SIG-M5 (cell line): ENCODE measurements around the gene CYRIA.
A peak's percentile ranks its signal among the peaks of the same experiment; 100 is the strongest.

Experiments used
- DNase-seq: peaks from one replicate; lab custom pipeline; 2025; lab: John Stamatoyannopoulos, UW

The CYRIA gene

DNA sequence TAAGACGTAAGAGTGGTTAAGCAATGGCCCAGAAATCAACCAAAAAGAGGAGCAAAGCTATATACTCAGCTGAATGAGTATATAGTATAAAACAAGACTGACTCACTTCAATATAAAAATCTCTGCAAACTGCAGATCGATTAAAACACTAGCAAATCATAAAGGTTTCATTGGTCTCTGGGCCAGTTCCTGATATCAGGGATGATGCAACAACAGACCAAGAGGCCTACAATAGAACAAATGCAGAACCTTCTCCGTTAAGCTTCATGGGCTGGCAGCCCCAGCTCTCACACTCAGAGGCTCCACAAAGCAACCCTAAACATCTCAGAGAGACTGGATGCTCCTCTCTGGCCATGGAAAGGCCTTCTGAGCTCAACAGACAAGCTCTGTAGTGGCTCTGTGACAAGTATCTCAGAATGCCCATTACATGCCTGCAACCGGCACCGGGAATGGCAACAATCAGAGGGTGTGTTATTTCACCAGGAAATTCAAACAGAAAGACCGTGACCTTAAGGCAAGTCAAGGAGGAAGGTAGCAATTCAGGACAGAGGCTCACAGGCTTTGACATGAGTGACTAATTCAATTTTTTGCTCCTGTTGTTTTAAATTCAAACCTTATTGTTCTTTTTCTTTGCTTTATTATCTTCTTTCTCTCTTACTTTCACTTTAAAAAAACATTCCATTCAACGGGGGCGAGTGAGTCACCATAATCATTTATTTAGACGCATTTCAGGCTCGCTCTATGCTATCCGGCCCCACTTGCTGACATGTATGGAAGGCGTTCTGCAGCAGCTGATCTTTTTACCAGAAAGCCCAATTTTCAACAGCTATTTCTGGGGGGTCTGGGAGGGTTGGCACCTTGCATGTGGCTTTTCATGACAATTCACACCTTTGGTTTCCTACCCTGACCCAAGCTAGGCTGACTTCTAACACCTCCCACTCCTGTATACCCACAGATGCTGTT, 15.1 kb downstream of the CYRIA start:
- no peak for DNase-seq

DNA sequence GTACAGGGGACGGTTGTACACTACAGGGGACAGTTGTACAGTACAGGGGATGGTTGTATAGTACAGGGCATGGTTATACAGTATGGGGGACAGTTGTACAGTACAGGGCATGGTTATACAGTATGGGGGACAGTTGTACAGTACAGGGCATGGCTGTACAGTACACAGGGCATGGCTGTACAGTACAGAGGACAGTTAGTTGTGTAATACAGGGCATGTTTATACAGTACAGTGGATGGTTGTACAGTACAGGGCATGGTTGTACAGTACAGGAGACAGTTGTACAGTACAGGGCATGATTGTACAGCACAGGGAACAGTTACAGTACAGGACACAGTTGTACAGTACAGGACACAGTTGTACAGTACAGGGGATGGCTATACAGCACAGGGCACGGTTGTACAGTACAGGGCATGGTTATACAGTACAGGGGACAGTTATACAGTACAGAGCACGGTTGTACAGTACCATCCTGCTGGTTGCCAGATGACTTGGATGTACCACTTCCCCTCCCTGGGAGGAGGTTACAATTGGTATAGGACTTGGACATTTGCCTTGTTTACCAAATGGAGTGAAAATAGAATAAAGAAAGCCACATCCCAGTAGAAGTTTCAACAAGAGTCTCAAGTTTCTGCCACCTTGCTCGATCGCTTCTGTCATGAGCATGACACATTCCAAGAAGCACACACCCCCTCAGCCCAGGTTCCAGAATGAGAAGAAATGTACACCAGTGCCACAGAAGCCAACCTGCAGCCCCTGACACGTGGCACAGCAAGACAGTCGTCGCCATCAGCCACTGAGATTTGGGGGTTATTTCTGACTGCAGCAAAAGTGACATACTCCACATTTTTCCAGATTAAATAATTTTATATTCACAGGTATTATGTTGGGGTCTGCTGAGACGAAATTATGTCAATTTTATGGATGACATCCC, 16.0 kb downstream of the CYRIA start:
- no peak for DNase-seq

DNA sequence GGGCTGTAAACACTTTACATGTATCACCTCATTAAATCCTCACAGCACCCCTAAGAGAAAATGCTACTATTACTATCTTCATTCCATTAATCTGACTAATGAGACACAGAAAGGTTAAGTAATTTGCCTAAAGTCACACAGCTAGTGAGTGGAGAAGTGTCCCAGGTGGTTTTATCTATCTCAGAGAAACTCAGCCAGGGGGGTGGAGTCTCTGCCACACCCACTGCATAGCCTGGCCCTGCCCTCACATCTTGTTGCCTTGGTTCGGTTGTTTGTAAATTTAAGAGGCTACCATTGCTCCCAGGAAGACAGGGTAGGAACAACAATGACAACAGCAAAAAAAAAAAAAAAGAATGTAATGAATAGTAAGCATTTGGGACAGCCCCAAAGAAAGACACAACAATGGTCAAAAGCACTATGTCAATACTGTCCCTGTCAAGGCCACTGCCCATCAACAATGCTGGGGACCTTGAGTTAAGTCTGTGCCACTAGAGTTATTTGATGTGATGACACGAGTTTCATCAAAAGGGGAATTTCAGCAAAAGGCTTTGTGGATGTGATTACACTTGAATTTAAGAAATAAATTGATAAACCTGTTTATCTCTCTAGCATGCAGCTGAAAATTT, 17.5 kb downstream of the CYRIA start:
- no peak for DNase-seq

DNA sequence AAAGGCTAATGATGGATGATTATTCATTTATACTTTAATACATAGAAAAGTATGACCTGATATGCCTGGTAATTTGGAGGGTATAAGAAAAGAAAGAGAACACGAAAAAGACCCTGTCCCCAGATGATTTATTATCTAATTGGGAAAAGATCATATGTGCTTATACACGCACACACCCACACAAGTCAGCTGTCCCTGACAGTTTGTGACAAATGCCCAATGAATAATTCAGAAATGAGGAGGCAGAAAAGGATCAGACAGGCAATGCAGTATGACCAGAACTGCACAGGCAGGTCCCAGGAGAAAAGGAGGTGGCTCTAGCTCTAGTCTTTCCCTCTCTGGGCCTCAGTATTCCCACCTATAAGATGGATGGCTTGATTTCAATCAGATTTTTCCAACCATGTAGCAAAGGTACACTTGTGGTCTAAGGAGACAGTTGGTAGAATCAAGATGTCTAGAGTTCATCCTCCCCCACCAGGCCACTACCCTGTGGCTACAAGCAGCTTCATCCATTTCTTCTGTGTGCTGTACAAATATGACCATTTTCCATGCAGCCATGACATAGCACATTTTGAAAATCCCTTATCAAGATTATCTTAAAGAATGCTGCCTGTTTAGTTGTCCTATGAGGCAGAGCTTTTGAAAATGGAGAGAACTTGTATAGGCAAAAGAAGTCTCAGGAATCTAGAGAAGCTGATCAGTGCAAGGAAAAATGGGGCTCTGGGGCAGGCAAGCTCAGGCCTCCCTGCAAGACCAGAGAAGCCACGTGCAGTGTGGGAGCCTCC, 19.7 kb downstream of the CYRIA start:
- no peak for DNase-seq

DNA sequence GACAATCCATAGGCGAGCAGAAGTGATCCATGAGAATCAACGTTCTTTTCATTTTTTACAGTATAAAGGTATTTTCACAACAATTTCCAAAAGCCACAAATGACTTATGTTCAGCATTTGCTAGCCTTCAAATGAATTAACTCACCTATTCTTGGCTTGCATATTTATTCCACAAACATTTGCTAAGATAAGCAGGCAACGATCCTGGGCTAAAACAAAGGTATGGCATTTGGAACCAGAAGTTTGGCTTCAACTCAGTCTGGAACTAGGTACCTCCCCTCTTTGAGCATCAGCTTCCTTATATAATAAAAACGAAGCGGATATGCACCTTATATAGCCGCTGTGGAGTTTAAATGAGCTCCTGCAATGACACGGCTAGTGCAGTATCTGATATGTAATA, 20.5 kb downstream of the CYRIA start:
- DNase-seq: no peak

DNA sequence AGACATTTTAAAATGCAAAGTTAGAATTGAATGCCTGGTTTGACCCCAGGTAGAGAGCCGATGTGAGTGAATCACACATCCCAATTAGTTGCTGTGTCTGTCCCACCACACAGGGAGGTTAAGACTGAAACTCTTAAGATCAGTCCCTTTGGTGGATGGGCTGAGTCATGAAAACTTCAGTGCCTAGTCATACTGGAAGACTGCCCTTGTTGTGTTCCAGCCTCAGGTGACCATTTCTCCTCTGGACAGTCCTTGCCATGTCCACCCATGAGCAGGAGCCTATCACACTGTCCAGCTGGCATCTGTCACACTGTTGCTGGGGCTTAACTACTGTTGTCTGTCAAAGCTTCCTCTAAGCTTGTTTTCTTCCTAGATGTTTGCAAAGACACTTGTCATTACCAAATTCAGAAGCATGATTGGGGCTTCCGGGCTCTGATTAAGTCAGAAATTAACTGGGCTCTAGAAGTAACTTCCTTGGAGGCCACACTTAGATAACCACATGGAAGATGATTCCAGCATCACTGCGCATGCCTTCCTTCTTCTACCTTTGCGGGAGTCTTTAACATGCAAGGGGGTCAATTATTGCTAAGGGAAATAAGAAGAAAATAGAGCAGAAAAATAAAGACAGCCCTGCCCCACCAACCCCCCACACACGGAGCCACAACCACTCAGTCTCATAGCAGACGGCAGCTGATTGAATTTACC, 21.3 kb downstream of the CYRIA start:
- DNase-seq: no peak

DNA sequence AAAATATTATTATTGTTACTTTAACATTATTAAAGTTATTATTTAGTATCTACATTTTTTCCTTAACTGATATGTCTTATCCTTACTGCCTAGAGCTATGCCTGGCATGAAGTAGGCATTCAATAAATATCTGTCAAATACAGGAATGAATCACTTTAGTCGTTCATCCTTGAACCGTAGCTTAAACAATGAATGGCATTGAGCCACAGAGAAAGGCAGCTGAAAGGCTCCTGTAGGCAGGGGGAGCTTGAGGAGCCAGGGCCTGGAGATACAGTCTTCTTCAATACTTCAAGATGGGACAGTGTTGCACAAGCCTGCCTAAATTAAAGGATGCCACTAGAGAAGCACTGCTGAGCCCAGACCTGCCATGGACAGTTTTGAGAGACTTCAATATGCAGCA, 22.5 kb downstream of the CYRIA start:
- DNase-seq: no peak

DNA sequence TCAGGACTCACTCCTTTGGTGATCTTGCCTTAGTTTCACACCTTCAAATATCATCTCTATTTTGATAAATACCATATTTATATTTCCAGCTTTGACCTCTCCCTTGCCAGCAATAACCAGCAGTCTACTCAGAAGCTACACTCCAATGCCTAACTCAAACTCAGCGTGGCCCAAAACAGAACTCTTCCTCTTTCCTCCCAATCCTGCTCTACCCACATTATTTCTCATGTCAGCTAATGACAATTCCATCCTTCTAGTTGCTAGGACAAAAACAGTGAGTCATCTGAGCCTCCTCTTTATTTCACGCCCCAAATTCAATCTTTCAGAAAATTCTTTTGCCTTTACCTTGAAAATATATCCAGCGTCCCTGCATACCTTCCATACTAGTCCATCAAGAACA, 23.5 kb downstream of the CYRIA start:
- DNase-seq: no peak

DNA sequence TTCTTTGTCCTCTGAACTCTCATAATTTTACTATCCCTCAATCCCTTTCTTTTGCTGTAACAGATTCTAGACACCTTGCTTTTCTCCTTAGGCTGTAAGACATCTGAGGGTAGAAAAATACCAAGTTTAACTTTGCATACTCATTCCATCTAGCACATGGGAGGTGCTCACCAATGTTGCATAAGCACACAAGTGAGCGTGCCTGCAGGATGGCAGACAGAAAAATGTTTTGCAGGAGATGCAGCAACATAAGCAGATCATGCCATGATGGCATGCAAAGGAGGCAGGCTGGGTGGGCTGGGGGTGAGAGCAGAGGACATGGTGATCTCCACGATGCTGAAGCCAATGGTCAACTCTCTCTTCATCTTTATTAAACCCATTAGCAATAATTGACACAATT, 24.1 kb downstream of the CYRIA start:
- DNase-seq: no peak

DNA sequence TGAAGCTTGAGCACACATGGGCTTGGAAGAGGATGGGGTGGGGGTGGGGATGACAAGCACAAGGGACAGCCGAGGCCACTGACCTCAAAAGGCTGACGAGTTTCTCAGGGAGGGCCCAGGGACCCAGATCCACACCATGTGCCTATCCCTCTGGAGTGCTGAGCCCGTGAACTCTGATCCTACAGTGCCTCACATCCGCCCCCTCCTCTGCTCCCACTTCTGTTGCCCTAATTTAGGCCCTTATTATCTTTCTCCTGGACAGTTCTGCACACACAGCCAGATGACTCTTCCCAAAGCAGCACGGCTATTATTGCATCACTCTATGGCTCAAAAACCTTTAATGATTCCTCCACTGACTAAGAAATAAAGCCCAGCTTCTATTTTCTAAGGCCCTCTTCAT, 24.8 kb downstream of the CYRIA start:
- no peak for DNase-seq

DNA sequence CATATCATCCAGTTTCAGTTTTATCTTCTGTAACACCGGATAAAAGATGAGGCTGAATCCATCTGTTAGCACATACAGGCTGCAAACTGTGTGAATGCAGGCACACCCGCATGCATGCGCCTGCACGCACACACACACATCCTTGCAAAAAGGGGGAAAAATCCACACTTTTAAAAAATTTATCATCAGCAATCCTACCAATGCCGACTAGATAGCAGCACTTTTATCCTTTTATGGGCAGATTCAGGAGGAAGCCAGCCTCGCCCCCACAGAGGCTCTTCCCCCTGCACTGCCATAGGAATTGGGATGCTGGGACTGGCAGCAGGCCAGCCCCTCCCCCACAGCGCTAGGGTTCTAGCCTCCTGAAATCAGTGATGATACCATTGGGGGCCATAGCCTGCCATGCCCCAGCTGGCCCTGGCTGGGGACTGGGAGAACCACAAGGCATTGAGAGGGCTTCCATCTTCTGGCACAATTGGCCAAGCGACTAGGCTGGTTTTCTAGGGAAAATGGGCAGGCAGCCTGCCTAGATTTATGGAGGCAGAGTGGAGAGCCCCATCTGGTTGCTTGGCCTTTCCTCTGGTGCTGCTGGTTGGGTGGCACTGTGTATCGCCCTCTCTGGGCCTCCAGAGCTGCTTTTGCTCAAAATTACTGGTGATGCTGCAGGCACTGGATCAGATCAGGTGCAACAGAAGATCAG, 25.5 kb downstream of the CYRIA start:
- DNase-seq: no peak

DNA sequence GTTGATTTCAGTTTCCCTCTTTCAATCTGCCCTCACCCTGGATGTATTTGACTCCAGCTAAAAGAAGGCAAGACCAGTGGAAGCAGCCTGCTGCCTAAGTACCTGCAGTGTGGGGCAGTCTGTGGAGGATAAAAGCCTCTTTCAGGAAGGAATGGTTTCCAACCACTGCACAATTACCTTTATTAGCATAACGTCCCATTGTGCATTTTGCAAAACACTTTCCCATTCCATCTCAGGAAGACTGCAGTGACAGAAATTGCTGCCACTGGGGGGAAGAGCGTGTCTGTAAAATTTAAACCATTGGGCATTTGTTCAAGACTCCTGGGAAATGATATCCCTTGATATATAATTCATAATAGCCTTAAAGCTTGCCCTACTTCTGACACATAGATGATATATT, 26.2 kb downstream of the CYRIA start:
- no peak for DNase-seq

DNA sequence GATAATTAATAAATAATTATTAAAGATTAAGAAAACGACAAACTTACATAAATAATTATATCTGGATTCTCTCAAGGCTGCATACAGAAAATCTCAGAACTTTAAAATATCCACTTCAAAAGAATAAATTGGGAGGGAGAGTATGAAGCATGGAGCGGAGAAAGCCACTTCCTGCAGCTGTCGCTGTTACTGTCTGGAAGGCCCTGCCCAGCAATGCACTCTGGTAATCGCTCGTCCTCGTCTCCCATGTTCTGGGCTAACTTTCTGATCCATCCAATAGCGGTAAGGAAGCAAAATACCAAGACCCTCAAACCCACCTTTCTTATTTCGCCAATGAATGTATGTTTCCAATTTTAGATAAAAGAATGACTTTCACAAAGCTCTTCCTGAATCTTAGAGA, 26.7 kb downstream of the CYRIA start:
- DNase-seq: no peak

DNA sequence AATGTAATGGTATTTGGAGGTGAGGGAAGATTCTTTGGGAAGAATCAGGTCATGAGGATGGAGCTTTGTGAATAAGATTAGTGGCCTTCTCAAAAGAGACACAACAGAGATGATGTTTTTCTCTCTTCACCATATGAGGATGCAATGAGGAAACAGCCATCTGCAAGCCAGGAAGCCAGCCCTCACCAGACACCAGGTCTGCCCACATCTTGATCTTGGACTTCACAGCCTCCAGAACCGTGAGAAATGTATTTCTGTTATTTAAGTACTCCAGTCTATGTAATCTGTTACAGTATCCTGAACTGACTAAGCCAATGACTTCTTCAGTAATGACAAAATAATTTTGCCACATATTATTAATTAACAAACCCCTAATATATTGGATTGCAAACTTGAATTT, 28.3 kb downstream of the CYRIA start:
- no peak for DNase-seq

DNA sequence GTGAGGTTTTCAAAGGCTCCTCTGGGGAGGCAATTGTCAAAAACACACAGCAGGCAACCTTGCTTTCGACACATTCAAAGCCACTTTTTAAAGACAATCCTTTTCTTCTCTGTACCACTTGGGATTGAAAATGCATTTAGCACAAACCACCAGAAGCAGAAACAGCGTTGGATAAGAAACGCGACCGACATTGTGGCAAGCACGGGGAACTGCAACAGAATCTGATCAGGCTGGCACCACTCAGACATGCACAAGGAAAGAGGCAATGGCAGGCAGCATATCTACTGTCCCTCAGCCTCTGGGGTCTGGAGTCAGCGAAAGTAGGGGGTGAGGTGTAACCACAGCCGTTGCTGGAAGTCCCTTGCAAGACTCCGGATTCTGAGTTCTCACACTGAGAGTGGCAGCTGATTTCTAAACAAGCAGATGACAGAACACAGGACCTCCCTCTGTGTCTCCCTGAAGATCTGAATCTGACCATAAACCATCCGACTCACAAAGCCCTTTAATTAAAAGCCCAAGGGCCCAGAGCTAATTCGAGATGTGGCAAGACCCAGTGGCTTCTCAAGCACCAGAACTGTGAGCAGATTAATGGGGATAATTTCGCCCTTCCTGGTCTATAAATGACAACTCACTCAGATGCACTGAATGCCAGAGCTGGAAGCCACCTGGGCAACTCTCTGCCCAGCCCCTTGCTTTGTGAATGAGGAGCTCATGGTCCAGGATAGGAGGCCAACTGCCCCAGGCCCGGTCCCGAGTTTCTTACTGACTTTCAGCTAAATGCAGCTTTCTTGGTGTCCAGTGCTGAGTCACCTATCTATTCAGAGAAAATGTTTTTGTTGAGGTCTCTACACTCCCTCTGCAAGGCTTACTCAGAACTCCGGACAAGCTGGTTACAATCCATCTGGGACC, 29.6 kb downstream of the CYRIA start:
- DNase-seq: no peak

DNA sequence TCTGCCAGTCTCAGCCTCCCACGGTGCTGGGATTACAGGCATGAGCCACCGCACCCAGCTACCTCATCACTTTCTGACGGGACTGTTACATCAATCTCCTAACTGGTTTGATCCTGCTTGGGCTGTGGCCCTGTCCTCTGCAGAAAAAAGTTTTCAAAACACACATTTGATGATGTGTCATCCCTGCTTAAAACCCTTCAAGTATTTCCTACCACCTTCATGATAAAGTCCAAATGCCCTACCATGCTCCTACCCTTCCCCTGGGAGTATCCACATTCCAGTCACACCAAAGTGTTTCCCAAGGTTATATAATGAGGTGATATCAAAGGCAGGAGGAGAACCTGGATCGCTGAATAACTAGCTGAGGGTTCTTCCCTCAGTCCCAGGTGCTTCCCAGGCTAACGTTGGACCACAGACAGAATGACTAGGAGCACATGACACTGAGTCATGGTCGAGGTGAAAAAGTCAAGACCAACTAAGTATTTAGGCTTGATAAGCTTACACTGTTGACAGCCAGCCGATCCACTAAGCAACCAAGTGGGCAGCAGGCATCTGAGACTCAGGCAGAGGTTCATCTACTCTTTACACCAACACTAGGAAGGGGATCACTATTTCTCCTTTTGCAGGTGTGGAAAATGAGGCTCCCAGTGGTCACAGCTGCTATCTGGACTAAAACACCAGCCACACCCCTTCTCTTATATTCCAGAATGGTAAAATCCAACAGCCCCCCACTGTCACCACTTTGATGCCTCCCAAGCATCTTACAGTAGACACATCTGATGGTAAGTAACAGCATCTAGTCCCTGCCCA, 31.8 kb downstream of the CYRIA start:
- no peak for DNase-seq

DNA sequence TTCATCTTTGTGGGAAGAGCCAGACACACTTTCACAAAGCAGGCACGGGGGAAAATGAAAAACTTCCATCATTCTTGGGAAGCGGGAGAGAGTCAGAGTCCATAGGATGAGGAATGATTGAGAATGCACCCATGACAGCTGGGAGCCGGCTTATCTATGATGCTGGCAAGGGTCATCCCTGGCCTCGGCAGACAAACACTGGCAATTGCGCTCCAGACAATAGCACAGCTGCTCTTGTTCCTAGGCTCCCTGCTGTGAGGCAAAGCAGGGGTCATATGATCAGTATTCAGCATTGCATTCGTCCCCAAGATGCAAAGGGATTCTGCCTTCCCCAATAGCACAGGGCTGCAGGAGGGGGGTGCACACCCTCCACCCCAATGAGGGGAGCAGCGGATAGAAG, 33.0 kb downstream of the CYRIA start:
- DNase-seq: no peak

DNA sequence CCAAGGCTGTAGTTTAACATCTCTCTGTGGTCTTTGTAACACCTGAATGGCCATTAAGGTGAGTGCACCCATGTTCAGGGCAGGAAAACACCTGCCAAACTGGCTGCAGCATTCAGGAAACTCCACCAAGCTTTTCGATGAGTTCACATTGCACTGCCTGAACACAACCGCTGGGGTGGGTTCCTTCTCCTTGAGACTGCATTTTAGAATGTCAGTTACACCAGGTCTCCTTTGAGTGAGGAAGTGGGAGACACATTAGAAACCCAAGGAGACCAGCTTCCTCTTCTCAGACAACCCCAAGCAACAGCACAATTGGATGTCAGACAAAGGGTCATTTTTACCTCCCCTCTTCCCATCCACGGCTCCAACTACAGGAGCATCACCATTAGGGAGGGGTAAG, 35.2 kb downstream of the CYRIA start:
- DNase-seq: peak; percentile 61
